ENCODE data around the gene ZNF135.
A peak's percentile ranks its signal among the peaks of the same experiment; 100 is the strongest.

- no peak for TF ChIP-seq CTCF (IDR thresholded peaks at IDR 0.05)
- TF ChIP-seq POLR2A (IDR thresholded peaks at IDR 0.05): peak in 1 of 2 donors; percentile 60
Observed at GRCh38 chr19:58033741-58034476, 25.2 kb upstream of the ZNF135 start, which contains the start of gene ZSCAN1.
